GM18508 (cell line): ENCODE measurements around the gene FAIM.
A peak's percentile ranks its signal among the peaks of the same experiment; 100 is the strongest.
"Not testable (repeated sequence)": the region's sequence is repeated elsewhere in the genome, so short reads cannot be mapped to it uniquely, and the experiment has no call there.

Experiments used
- ATAC-seq: cut with Tn5 transposase; IDR thresholded peaks from one replicate; pipeline ENCODE4 v1.9.1; 2021; ENCODE audit warnings: moderate number of reproducible peaks; ENCODE audit not compliant: insufficient read depth, unreplicated experiment

FAIM gene

GRCh38 chr3:138608322-138609135 is at the start of gene FAIM:
Gene FAIM (plus strand): TSS chr3:138608771. CDS start chr3:138619727, 10,956 bp downstream.
- peak; percentile 44 for ATAC-seq

GRCh38 chr3:138559134-138559533 is 49.4 kb upstream of the FAIM start:
- no peak for ATAC-seq

- no peak for ATAC-seq
Measured at GRCh38 chr3:138560501-138560900, 48.1 kb upstream of the FAIM start.

GRCh38 chr3:138562902-138563301 is 45.7 kb upstream of the FAIM start:
- not testable (repeated sequence) for ATAC-seq

- not testable (repeated sequence) for ATAC-seq
Measured at GRCh38 chr3:138566293-138566692, 42.3 kb upstream of the FAIM start.

GRCh38 chr3:138567403-138567802 is 41.2 kb upstream of the FAIM start:
- ATAC-seq: no peak

- ATAC-seq: no peak
Measured at GRCh38 chr3:138569090-138569489, 39.5 kb upstream of the FAIM start.

- ATAC-seq: not testable (repeated sequence)
Measured at GRCh38 chr3:138569624-138570023, 38.9 kb upstream of the FAIM start.

GRCh38 chr3:138573138-138573537 is 35.4 kb upstream of the FAIM start:
- no peak for ATAC-seq

- ATAC-seq: peak; percentile 84
Measured at GRCh38 chr3:138578141-138578540, 30.4 kb upstream of the FAIM start.

GRCh38 chr3:138578961-138579574 is 29.5 kb upstream of the FAIM start:
- no peak for ATAC-seq

GRCh38 chr3:138587374-138587773 is 21.2 kb upstream of the FAIM start:
- ATAC-seq: no peak

GRCh38 chr3:138588445-138588844 is 20.1 kb upstream of the FAIM start:
- ATAC-seq: no peak

GRCh38 chr3:138591392-138591791 is 17.2 kb upstream of the FAIM start:
- no peak for ATAC-seq

- no peak for ATAC-seq
Measured at GRCh38 chr3:138593488-138594149, 15.0 kb upstream of the FAIM start.

GRCh38 chr3:138594150-138594934 is 14.2 kb upstream of the FAIM start, which contains the start of gene CEP70:
Gene CEP70 (minus strand): TSS chr3:138594260. CDS start chr3:138572927, 21,333 bp downstream.
- peak; percentile 74 for ATAC-seq

- ATAC-seq: no peak
Measured at GRCh38 chr3:138594935-138595610, 13.5 kb upstream of the FAIM start.

- ATAC-seq: not testable (repeated sequence)
Measured at GRCh38 chr3:138597186-138597976, 11.2 kb upstream of the FAIM start.

GRCh38 chr3:138598534-138598933 is 10.0 kb upstream of the FAIM start:
- no peak for ATAC-seq
